ENCODE results near the gene TRMT112. TPM values are rescaled to one million over a fixed set of nuclear protein-coding genes. Genes with fewer than 3 reads are reported as not detected.

The TRMT112 gene
- total and polyA plus RNA-seq, 8 donors, result 50.8 to 337 (median 160) TPM

GRCh38 chr11:64314805-64315561 is 2.4 kb downstream of the TRMT112 start:
- Histone ChIP-seq H3K27me3 (no peaks in the 10 kb centered on the region), H3K4me1 (peaks cover 20 to 62% (median 44%) of the 10 kb centered on the region in 4 donors), H3K9me3 (no peaks in the 10 kb centered on the region), H3K4me3 (no peak overlapping the region), H3K27ac (peak overlapping the region in 3 of 5 donors; percentile 65 to 80 (median 72)), H3K36me3 (peaks cover 23 to 42% (median 35%) of the 10 kb centered on the region in 4 donors)
- DNase-seq, result no peak
- intact Hi-C loops (cut with DNase I; ENCODE audit: low total_unique reads), result no loop called here
- WGBS, 5 donors, result 80 to 85% (median 84%) methylated on average over 14 to 24 of the region's 24 CpGs
- TF ChIP-seq POLR2AphosphoS5 (IDR thresholded peaks at IDR 0.05) (no peak), EP300 (IDR thresholded peaks at IDR 0.05) (no peak), CTCF (IDR thresholded peaks at IDR 0.05) (no peak), POLR2A (IDR thresholded peaks at IDR 0.05) (no peak)

GRCh38 chr11:64314146-64314804 is 3.1 kb downstream of the TRMT112 start:
- H3K4me1 ChIP-seq, result peaks cover 15 to 55% (median 37%) of the 10 kb centered on the region in 4 donors
- no peak for DNase-seq
- peaks cover 23 to 42% (median 35%) of the 10 kb centered on the region in 4 donors for H3K36me3 ChIP-seq
- TF ChIP-seq EP300 (IDR thresholded peaks at IDR 0.05) (no peak), POLR2A (IDR thresholded peaks at IDR 0.05) (no peak), POLR2AphosphoS5 (IDR thresholded peaks at IDR 0.05) (no peak), CTCF (IDR thresholded peaks at IDR 0.05) (no peak)
- intact Hi-C loops (cut with DNase I; ENCODE audit: low total_unique reads), result no loop called here
- no peaks in the 10 kb centered on the region for H3K27me3 ChIP-seq
- peak overlapping the region in 1 of 4 donors; percentile 16 for H3K4me3 ChIP-seq
- H3K9me3 ChIP-seq, result no peaks in the 10 kb centered on the region
- peak overlapping the region; percentile 23 to 80 (median 65) for H3K27ac ChIP-seq
- WGBS, 5 donors, result 70 to 87% (median 80%) methylated on average over 10 to 19 of the region's 19 CpGs

GRCh38 chr11:64313491-64314145 is 3.7 kb downstream of the TRMT112 start:
- peak overlapping the region in 1 of 4 donors; percentile 16 for H3K4me3 ChIP-seq
- DNase-seq, result peak in 1 of 2 donors; percentile 34

More at GRCh38 chr11:64313491-64314145, 3.7 kb downstream of the TRMT112 start:
- intact Hi-C loops (cut with DNase I; ENCODE audit: low total_unique reads), result no loop called here
- TF ChIP-seq POLR2AphosphoS5 (IDR thresholded peaks at IDR 0.05) (no peak), EP300 (IDR thresholded peaks at IDR 0.05) (no peak), POLR2A (IDR thresholded peaks at IDR 0.05) (no peak), CTCF (IDR thresholded peaks at IDR 0.05) (no peak)
- Histone ChIP-seq H3K4me1 (peaks cover 8 to 49% (median 31%) of the 10 kb centered on the region in 4 donors), H3K9me3 (no peaks in the 10 kb centered on the region), H3K27ac (peak overlapping the region; percentile 23 to 80 (median 65)), H3K36me3 (peaks cover 23 to 43% (median 36%) of the 10 kb centered on the region in 4 donors), H3K27me3 (no peaks in the 10 kb centered on the region)
- 66 to 77% (median 74%) methylated on average over 13 to 18 of the region's 18 CpGs for WGBS, 5 donors

All from stomach (tissue), 9 donors.